Activated CD4-positive, alpha-beta T cell treated with anti-CD3 and anti-CD28 coated beads, Interleukin-2, amount 10 ng/mL, durations not matched to agents 24 days and 14 days (primary cell): Measurements from ENCODE around the gene LRIG1. TPM values are rescaled to one million over a fixed set of nuclear protein-coding genes. Genes with fewer than 3 reads are reported as not detected.

Source experiments
- DNase-seq: peaks from one replicate; pipeline ENCODE4 v3.0.0; 2022
- H3K27ac Mint-ChIP-seq: one replicate; pipeline ENCODE4 v1.8.0; 2022; ENCODE audit warnings: mild to moderate bottlenecking, mixed read lengths
- H3K27me3 Mint-ChIP-seq: one replicate; pipeline ENCODE4 v1.8.0; 2022; ENCODE audit warnings: mixed read lengths
- H3K36me3 Mint-ChIP-seq: one replicate; pipeline ENCODE4 v1.8.0; 2022; ENCODE audit warnings: low read depth, mild to moderate bottlenecking, mixed read lengths
- H3K4me1 Mint-ChIP-seq: one replicate; pipeline ENCODE4 v1.8.0; 2021; ENCODE audit warnings: mixed read lengths
- H3K4me3 Mint-ChIP-seq: one replicate; pipeline ENCODE4 v1.8.0; 2022; ENCODE audit warnings: mild to moderate bottlenecking, moderate library complexity, mixed read lengths
- H3K9me3 Mint-ChIP-seq: one replicate; pipeline ENCODE4 v1.8.0; 2021; ENCODE audit warnings: mixed read lengths
- intact Hi-C: fragments of 100-400 bp; cut with micrococcal nuclease; formaldehyde crosslinking; loops from one replicate; pipeline ENCODE4 v1.15.1; 2023
- total RNA-seq: library from RNA; stranded (reverse); gene quantifications from 2 replicates; pipeline ENCODE4 v1.2.3, GENCODE V29; 2022

The LRIG1 gene
- total RNA-seq, 1 donor from 2014 or later, result 50.3 TPM

GRCh38 chr3:66478960-66479359, 21.9 kb downstream of the LRIG1 start:
- Mint-ChIP-seq H3K4me3 (peak overlapping the region; percentile 37), H3K9me3 (peaks cover 5% of the 10 kb centered on the region), H3K27ac (peak overlapping the region; percentile 47), H3K4me1 (peaks cover 66% of the 10 kb centered on the region), H3K27me3 (no peaks in the 10 kb centered on the region), H3K36me3 (peaks cover 24% of the 10 kb centered on the region)
- intact Hi-C loops, result loop anchor here (10.0 kb wide), 1 partner anchor 1176 kb away; the partner anchor contains the start of gene SUCLG2
- DNase-seq, result no peak

GRCh38 chr3:66477856-66478255, 23.0 kb downstream of the LRIG1 start:
- Mint-ChIP-seq H3K9me3 (peaks cover 5% of the 10 kb centered on the region), H3K36me3 (peaks cover 24% of the 10 kb centered on the region), H3K4me1 (peaks cover 66% of the 10 kb centered on the region), H3K27ac (no peak overlapping the region), H3K4me3 (no peak overlapping the region), H3K27me3 (no peaks in the 10 kb centered on the region)
- intact Hi-C loops, result loop anchor here (10.0 kb wide), 1 partner anchor 1177 kb away; the partner anchor contains the start of gene SUCLG2
- no peak for DNase-seq

GRCh38 chr3:66476852-66477381, 23.9 kb downstream of the LRIG1 start:
- no peaks in the 10 kb centered on the region for H3K27me3 Mint-ChIP-seq
- no peak overlapping the region for H3K27ac Mint-ChIP-seq
- intact Hi-C loops, result loop anchor here (10.0 kb wide), 1 partner anchor 1178 kb away; the partner anchor contains the start of gene SUCLG2
- peaks cover 24% of the 10 kb centered on the region for H3K36me3 Mint-ChIP-seq
- H3K9me3 Mint-ChIP-seq, result peaks cover 5% of the 10 kb centered on the region
- peaks cover 68% of the 10 kb centered on the region for H3K4me1 Mint-ChIP-seq
- no peak for DNase-seq
- H3K4me3 Mint-ChIP-seq, result no peak overlapping the region

- H3K4me3 Mint-ChIP-seq, result no peak overlapping the region
- peaks cover 5% of the 10 kb centered on the region for H3K9me3 Mint-ChIP-seq
- H3K4me1 Mint-ChIP-seq, result peaks cover 65% of the 10 kb centered on the region
- peaks cover 22% of the 10 kb centered on the region for H3K36me3 Mint-ChIP-seq
- H3K27me3 Mint-ChIP-seq, result no peaks in the 10 kb centered on the region
- intact Hi-C loops, result loop anchor here (10.0 kb wide), 1 partner anchor 1179 kb away; the partner anchor contains the start of gene SUCLG2
- H3K27ac Mint-ChIP-seq, result no peak overlapping the region
- DNase-seq, result peak; percentile 53
Measured at GRCh38 chr3:66475386-66476020, 25.3 kb downstream of the LRIG1 start.

- Mint-ChIP-seq H3K36me3 (peaks cover 19% of the 10 kb centered on the region), H3K27ac (no peak overlapping the region), H3K4me3 (no peak overlapping the region), H3K27me3 (no peaks in the 10 kb centered on the region), H3K9me3 (peaks cover 4% of the 10 kb centered on the region), H3K4me1 (peaks cover 63% of the 10 kb centered on the region)
- intact Hi-C loops, result loop anchor here (2.0 to 10.0 kb wide), 2 partner anchors 253 to 1181 kb away; partner anchors contain the start of genes SLC25A26 and SUCLG2
- peak; percentile 59 for DNase-seq
Measured at GRCh38 chr3:66473692-66474091, 27.1 kb downstream of the LRIG1 start.

GRCh38 chr3:66473181-66473580, 27.6 kb downstream of the LRIG1 start:
- intact Hi-C loops, result loop anchor here (2.0 to 10.0 kb wide), 2 partner anchors 252 to 1182 kb away; partner anchors contain the start of genes SLC25A26 and SUCLG2
- H3K4me1 Mint-ChIP-seq, result peaks cover 63% of the 10 kb centered on the region

GRCh38 chr3:66472313-66473134, 28.3 kb downstream of the LRIG1 start:
- peaks cover 62% of the 10 kb centered on the region for H3K4me1 Mint-ChIP-seq
- H3K27ac Mint-ChIP-seq, result no peak overlapping the region
- H3K4me3 Mint-ChIP-seq, result no peak overlapping the region
- peaks cover 4% of the 10 kb centered on the region for H3K9me3 Mint-ChIP-seq
- intact Hi-C loops, result loop anchor here (1.0 to 10.0 kb wide), 5 partner anchors 9 to 1182 kb away; partner anchors contain the start of genes LRIG1, SLC25A26 and SUCLG2
- peaks cover 23% of the 10 kb centered on the region for H3K36me3 Mint-ChIP-seq
- peak; percentile 80 for DNase-seq
- no peaks in the 10 kb centered on the region for H3K27me3 Mint-ChIP-seq

More at GRCh38 chr3:66473181-66473580, 27.6 kb downstream of the LRIG1 start:
- Mint-ChIP-seq H3K36me3 (peaks cover 20% of the 10 kb centered on the region), H3K4me3 (no peak overlapping the region), H3K27ac (no peak overlapping the region), H3K9me3 (peaks cover 4% of the 10 kb centered on the region), H3K27me3 (no peaks in the 10 kb centered on the region)
- peak; percentile 63 for DNase-seq

- intact Hi-C loops, result loop anchor here (10.0 kb wide), 1 partner anchor 1184 kb away; the partner anchor contains the start of gene SUCLG2
- Mint-ChIP-seq H3K36me3 (peaks cover 19% of the 10 kb centered on the region), H3K27ac (no peak overlapping the region), H3K4me3 (no peak overlapping the region), H3K27me3 (no peaks in the 10 kb centered on the region), H3K4me1 (peaks cover 66% of the 10 kb centered on the region), H3K9me3 (peaks cover 4% of the 10 kb centered on the region)
- DNase-seq, result peak; percentile 54
Measured at GRCh38 chr3:66470956-66471686, 29.7 kb downstream of the LRIG1 start.

- no peak for DNase-seq
- Mint-ChIP-seq H3K36me3 (peaks cover 21% of the 10 kb centered on the region), H3K27ac (peak overlapping the region; percentile 81), H3K27me3 (no peaks in the 10 kb centered on the region), H3K4me1 (peaks cover 68% of the 10 kb centered on the region), H3K4me3 (peak overlapping the region; percentile 32), H3K9me3 (peaks cover 4% of the 10 kb centered on the region)
- intact Hi-C loops, result loop anchor here (10.0 kb wide), 1 partner anchor 1185 kb away; the partner anchor contains the start of gene SUCLG2
Measured at GRCh38 chr3:66470285-66470684, 30.5 kb downstream of the LRIG1 start.

GRCh38 chr3:66469220-66469640, 31.6 kb downstream of the LRIG1 start:
- H3K27me3 Mint-ChIP-seq, result no peaks in the 10 kb centered on the region
- peak overlapping the region; percentile 81 for H3K27ac Mint-ChIP-seq
- H3K36me3 Mint-ChIP-seq, result peaks cover 21% of the 10 kb centered on the region
- DNase-seq, result peak; percentile 61
- intact Hi-C loops, result loop anchor here (2.0 to 5.0 kb wide), 3 partner anchors 14 to 166 kb away; no protein-coding TSS in a partner anchor
- peaks cover 68% of the 10 kb centered on the region for H3K4me1 Mint-ChIP-seq
- H3K9me3 Mint-ChIP-seq, result peaks cover 4% of the 10 kb centered on the region
- H3K4me3 Mint-ChIP-seq, result peak overlapping the region; percentile 63

GRCh38 chr3:66467996-66468735, 32.7 kb downstream of the LRIG1 start:
- Mint-ChIP-seq H3K9me3 (peaks cover 4% of the 10 kb centered on the region), H3K27me3 (no peaks in the 10 kb centered on the region), H3K27ac (peak overlapping the region; percentile 81), H3K4me1 (peaks cover 65% of the 10 kb centered on the region), H3K36me3 (peaks cover 23% of the 10 kb centered on the region), H3K4me3 (peak overlapping the region; percentile 63)
- DNase-seq, result no peak
- intact Hi-C loops, result loop anchor here (2.0 to 5.0 kb wide), 3 partner anchors 15 to 165 kb away; no protein-coding TSS in a partner anchor

GRCh38 chr3:66466606-66467270, 34.1 kb downstream of the LRIG1 start:
- intact Hi-C loops, result loop anchor here (5.0 kb wide), 1 partner anchor 59 kb away; no protein-coding TSS in a partner anchor
- H3K4me1 Mint-ChIP-seq, result peaks cover 64% of the 10 kb centered on the region
- no peak overlapping the region for H3K27ac Mint-ChIP-seq
- H3K27me3 Mint-ChIP-seq, result no peaks in the 10 kb centered on the region
- no peak overlapping the region for H3K4me3 Mint-ChIP-seq
- H3K9me3 Mint-ChIP-seq, result peaks cover 4% of the 10 kb centered on the region
- peaks cover 31% of the 10 kb centered on the region for H3K36me3 Mint-ChIP-seq
- DNase-seq, result no peak
